ENCODE data around the gene KAT5. TPM values are rescaled to one million over a fixed set of nuclear protein-coding genes. Genes with fewer than 3 reads are reported as not detected.

KAT5 gene
- polyA plus RNA-seq, 1 donor from 2014 or later = 102 TPM

DNA sequence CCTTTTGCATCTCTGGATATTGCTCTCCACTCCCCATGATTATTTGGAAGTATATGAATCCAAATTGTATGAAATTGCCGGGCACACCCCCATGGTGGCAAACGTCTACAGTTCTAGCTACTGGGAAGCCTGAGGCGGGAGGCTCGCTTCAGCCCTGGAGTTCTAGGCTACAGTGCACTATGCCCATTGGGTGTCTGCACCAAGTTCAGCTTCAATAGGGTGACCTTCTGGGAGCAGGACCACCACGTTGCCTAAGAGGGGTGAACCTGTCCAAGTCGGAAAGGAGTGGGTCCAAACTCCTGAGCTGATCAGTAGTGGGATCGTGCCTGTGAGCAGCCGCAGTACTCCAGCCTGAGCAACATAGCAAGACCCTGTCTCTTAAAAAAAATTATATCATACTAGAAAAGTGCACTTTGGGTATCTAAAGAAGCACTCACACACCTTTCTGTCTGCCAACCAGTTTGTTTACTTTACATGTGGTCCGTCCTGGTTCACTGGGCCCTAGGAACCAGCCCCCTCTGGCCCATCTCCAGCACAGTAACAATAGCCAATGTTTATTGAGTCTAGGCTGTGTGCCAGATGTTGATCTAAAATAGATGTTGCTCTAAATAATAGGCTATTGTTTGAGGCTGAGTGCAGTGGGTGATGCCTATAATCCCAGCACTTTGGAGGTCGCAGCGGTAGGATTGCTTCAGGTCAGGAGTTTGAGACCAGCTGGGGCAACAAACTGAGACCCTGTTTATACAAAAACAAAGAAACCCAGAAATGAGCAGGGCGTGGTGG lies 16.4 kb upstream of the KAT5 start:
- Histone ChIP-seq H3K4me2 (ENCODE audit: low read length) (no peak overlapping the region), H4K20me1 (ENCODE audit: insufficient read depth) (no peaks in the 10 kb centered on the region), H3K79me2 (replicated peaks; ENCODE audit: insufficient read depth, low read length) (no peaks in the 10 kb centered on the region), H3K9me3 (ENCODE audit: low read length) (no peaks in the 10 kb centered on the region), H3F3A (ENCODE audit: insufficient read depth, low read length, poor library complexity, severe bottlenecking) (no peaks in the 10 kb centered on the region), H3K9ac (ENCODE audit: low read length) (no peak overlapping the region), H2AFZ (ENCODE audit: low read depth, low read length) (no peak overlapping the region), H3K4me3 (ENCODE audit: low read length) (no peak overlapping the region), H3K27ac (ENCODE audit: low read length) (no peak overlapping the region), H3K27me3 (ENCODE audit: insufficient read depth, low read depth, low read length) (no peaks in the 10 kb centered on the region), H3K9me2 (ENCODE audit: insufficient read depth, low read length) (no peaks in the 10 kb centered on the region), H3K36me3 (ENCODE audit: insufficient read depth, low read length) (no peaks in the 10 kb centered on the region)
- TF ChIP-seq POLR2AphosphoS5 (IDR thresholded peaks at IDR 0.05) (no peak), REST (IDR thresholded peaks at IDR 0.05; ENCODE audit: borderline replicate concordance) (no peak), EZH2 (IDR thresholded peaks at IDR 0.05; ENCODE audit: borderline replicate concordance, insufficient read depth, low read length, poor library complexity, severe bottlenecking) (no peak), SMC3 (conservative IDR thresholded peaks at IDR 0.05; ENCODE audit: poor library complexity) (no peak), TAF1 (IDR thresholded peaks at IDR 0.05; ENCODE audit: low read depth) (no peak)

GRCh38 chr11:65696802-65697552 lies 15.1 kb upstream of the KAT5 start:
- Histone ChIP-seq H3K27ac (ENCODE audit: low read length) (no peak overlapping the region), H3K4me2 (ENCODE audit: low read length) (no peak overlapping the region), H3F3A (ENCODE audit: insufficient read depth, low read length, poor library complexity, severe bottlenecking) (no peaks in the 10 kb centered on the region), H3K9me3 (ENCODE audit: low read length) (no peaks in the 10 kb centered on the region), H3K4me3 (ENCODE audit: low read length) (no peak overlapping the region), H2AFZ (ENCODE audit: low read depth, low read length) (no peak overlapping the region), H3K79me2 (replicated peaks; ENCODE audit: insufficient read depth, low read length) (no peaks in the 10 kb centered on the region), H4K20me1 (ENCODE audit: insufficient read depth) (no peaks in the 10 kb centered on the region), H3K36me3 (ENCODE audit: insufficient read depth, low read length) (no peaks in the 10 kb centered on the region), H3K27me3 (ENCODE audit: insufficient read depth, low read depth, low read length) (no peaks in the 10 kb centered on the region), H3K9ac (ENCODE audit: low read length) (no peak overlapping the region), H3K9me2 (ENCODE audit: insufficient read depth, low read length) (no peaks in the 10 kb centered on the region)
- TF ChIP-seq POLR2AphosphoS5 (IDR thresholded peaks at IDR 0.05) = no peak
- no peak for TF ChIP-seq EP300 (conservative IDR thresholded peaks at IDR 0.05; ENCODE audit: poor library complexity, severe bottlenecking)
- TF ChIP-seq MXI1 (conservative IDR thresholded peaks at IDR 0.05; ENCODE audit: poor library complexity, severe bottlenecking) = no peak
- TF ChIP-seq, protein P1, sequence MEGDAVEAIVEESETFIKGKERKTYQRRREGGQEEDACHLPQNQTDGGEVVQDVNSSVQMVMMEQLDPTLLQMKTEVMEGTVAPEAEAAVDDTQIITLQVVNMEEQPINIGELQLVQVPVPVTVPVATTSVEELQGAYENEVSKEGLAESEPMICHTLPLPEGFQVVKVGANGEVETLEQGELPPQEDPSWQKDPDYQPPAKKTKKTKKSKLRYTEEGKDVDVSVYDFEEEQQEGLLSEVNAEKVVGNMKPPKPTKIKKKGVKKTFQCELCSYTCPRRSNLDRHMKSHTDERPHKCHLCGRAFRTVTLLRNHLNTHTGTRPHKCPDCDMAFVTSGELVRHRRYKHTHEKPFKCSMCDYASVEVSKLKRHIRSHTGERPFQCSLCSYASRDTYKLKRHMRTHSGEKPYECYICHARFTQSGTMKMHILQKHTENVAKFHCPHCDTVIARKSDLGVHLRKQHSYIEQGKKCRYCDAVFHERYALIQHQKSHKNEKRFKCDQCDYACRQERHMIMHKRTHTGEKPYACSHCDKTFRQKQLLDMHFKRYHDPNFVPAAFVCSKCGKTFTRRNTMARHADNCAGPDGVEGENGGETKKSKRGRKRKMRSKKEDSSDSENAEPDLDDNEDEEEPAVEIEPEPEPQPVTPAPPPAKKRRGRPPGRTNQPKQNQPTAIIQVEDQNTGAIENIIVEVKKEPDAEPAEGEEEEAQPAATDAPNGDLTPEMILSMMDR (IDR thresholded peaks at IDR 0.05; ENCODE audit: poor library complexity, severe bottlenecking) = no peak
- TF ChIP-seq TAF1 (IDR thresholded peaks at IDR 0.05; ENCODE audit: low read depth) = no peak
- no peak for TF ChIP-seq REST (IDR thresholded peaks at IDR 0.05; ENCODE audit: borderline replicate concordance)
- no peak for TF ChIP-seq RAD21 (conservative IDR thresholded peaks at IDR 0.05)
- no peak for TF ChIP-seq SMC3 (conservative IDR thresholded peaks at IDR 0.05; ENCODE audit: poor library complexity)
- no peak for TF ChIP-seq EZH2 (IDR thresholded peaks at IDR 0.05; ENCODE audit: borderline replicate concordance, insufficient read depth, low read length, poor library complexity, severe bottlenecking)
